OCI-LY1 (cell line): ENCODE data around the gene NLRC4.

Source experiments
- EZH2 ChIP-seq: fragments of 200-600 bp; sonication (generic), shearing (Covaris generic); IDR thresholded peaks from 2 replicates; pipeline ENCODE4 v1.8.0; 2017; ENCODE audit warnings: borderline replicate concordance, mixed run types, mild to moderate bottlenecking, antibody characterized with exemption, low read length, moderate library complexity, mixed read lengths
- TF ChIP-seq, protein P1 (sequence below): fragments of 200-600 bp; sonication (generic), shearing (Covaris generic); IDR thresholded peaks from 2 replicates; pipeline ENCODE4 v1.5.1; 2017; ENCODE audit warnings: mild to moderate bottlenecking, antibody characterized with exemption, low read length, moderate library complexity, mixed read lengths

DNA sequence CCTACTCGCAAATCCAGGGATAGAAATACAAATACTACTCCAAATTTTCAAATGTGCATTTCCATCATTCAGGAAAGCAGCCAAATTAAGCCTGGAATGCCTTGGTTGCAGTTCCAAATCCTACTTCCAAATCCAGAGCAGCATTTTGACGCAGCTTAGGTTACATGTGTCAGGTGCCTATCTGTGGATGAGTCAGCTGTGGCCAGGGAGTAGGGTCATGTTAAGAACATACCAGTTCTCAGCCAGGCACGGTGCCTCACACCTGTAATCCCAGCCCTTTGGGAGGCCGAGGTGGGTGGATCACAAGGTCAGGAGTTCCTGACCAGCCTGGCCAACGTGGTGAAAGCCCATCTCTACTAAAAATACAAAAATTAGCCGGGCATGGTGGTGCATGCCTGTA, 82.0 kb downstream of the NLRC4 start:
- no peak for TF ChIP-seq EZH2
- TF ChIP-seq, protein P1, sequence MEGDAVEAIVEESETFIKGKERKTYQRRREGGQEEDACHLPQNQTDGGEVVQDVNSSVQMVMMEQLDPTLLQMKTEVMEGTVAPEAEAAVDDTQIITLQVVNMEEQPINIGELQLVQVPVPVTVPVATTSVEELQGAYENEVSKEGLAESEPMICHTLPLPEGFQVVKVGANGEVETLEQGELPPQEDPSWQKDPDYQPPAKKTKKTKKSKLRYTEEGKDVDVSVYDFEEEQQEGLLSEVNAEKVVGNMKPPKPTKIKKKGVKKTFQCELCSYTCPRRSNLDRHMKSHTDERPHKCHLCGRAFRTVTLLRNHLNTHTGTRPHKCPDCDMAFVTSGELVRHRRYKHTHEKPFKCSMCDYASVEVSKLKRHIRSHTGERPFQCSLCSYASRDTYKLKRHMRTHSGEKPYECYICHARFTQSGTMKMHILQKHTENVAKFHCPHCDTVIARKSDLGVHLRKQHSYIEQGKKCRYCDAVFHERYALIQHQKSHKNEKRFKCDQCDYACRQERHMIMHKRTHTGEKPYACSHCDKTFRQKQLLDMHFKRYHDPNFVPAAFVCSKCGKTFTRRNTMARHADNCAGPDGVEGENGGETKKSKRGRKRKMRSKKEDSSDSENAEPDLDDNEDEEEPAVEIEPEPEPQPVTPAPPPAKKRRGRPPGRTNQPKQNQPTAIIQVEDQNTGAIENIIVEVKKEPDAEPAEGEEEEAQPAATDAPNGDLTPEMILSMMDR = no peak
